GM12878 (cell line): ENCODE measurements around the gene ADGRG1. TPM values are rescaled to one million over a fixed set of nuclear protein-coding genes. Genes with fewer than 3 reads are reported as not detected.

Source experiments
- ATAC-seq: fragments of 200-7000 bp; cut with Tn5 transposase; 3 replicates; pipeline ENCODE4 v1.9.1; 2020; ENCODE audit warnings: mild to moderate bottlenecking, moderate library complexity
- BruUV-seq: library from RNA; stranded (reverse); fragments of 400-500 nt; replicated peaks from 2 replicates; lab custom pipeline; 2021; lab: Mats Ljungman, UMichigan
- CTCF ChIA-PET: fragments of 300-600 bp; sonication (Branson Sonifier 250); formaldehyde crosslinking; extraction: SDS; loops from one replicate; lab custom pipeline; 2021; ENCODE audit warnings: inconsistent platforms; lab: Yijun Ruan, JAX
- POLR2A ChIA-PET: fragments of 350-600 bp; formaldehyde crosslinking; extraction: SDS; loops from one replicate; lab custom pipeline; 2021; ENCODE audit warnings: inconsistent platforms; lab: Charles Lee
- RAD21 ChIA-PET: fragments of 300-600 bp; sonication (Branson Sonifier 250); formaldehyde crosslinking; loops from one replicate; lab custom pipeline; 2023; ENCODE audit warnings: antibody characterized with exemption; ENCODE audit not compliant: unreplicated experiment; lab: Charles Lee
- SMC1A ChIA-PET: fragments of 300-600 bp; sonication (Branson Sonifier 250); formaldehyde crosslinking; loops from one replicate; lab custom pipeline; 2023; ENCODE audit not compliant: unreplicated experiment, uncharacterized antibody; lab: Charles Lee
- DNase-seq: peaks from one replicate; pipeline ENCODE4 v3.0.0-alpha.2; 2011; ENCODE audit warnings: low read depth, low spot score
- FAIRE-seq: peaks from 3 replicates; lab custom pipeline; 2011; peaks lifted over from hg19 to GRCh38; lab: Jason Lieb, UNC
- H2AFZ ChIP-seq: 2 replicates; pipeline ENCODE4 v1.6.0; 2011; ENCODE audit warnings: low read depth, low read length, control low read depth; ENCODE audit not compliant: control insufficient read depth
- H3K27ac ChIP-seq: 2 replicates; pipeline ENCODE4 v1.5.1; 2011; ENCODE audit warnings: control low read depth; ENCODE audit not compliant: control insufficient read depth, insufficient read depth
- H3K27me3 ChIP-seq, 2 experiments: replicated peaks in 1 of 2; 2 replicates each; pipeline versions ENCODE4 v1.6.0 to v1.6.1; 2011; ENCODE audit warnings: low read length in 1 of 2; ENCODE audit not compliant: control insufficient read depth in 2 of 2, insufficient read depth in 2 of 2
- H3K36me3 ChIP-seq, 2 experiments: 2 replicates each; pipeline ENCODE4 v1.5.1; 2011; ENCODE audit warnings: low read length in 1 of 2; ENCODE audit not compliant: control insufficient read depth in 2 of 2, insufficient read depth in 2 of 2
- H3K4me1 ChIP-seq: 2 replicates; pipeline ENCODE4 v1.6.1; 2011; ENCODE audit warnings: mild to moderate bottlenecking, low read length, moderate library complexity, mixed read lengths; ENCODE audit not compliant: control insufficient read depth, insufficient read depth
- H3K4me2 ChIP-seq: 2 replicates; pipeline ENCODE4 v1.6.0; 2011; ENCODE audit warnings: control low read depth; ENCODE audit not compliant: control insufficient read depth, insufficient read depth
- H3K4me3 ChIP-seq: fragments of 200-600 bp; sonication (generic); 2 replicates; pipeline ENCODE4 v1.5.1; 2016
- H3K79me2 ChIP-seq: 2 replicates; pipeline ENCODE4 v1.6.0; 2011; ENCODE audit warnings: low read length; ENCODE audit not compliant: control insufficient read depth, insufficient read depth
- H3K9ac ChIP-seq: 2 replicates; pipeline ENCODE4 v1.8.0; 2011; ENCODE audit warnings: low read length, control low read depth, mixed read lengths; ENCODE audit not compliant: control insufficient read depth, insufficient read depth
- H3K9me3 ChIP-seq: replicated peaks from 3 replicates; pipeline ENCODE4 v1.5.1; 2011; ENCODE audit warnings: mild to moderate bottlenecking, low read length; ENCODE audit not compliant: control insufficient read depth, insufficient read depth
- H4K20me1 ChIP-seq: 2 replicates; pipeline ENCODE4 v1.6.0; 2011; ENCODE audit not compliant: control insufficient read depth, insufficient read depth
- CREM ChIP-seq: IDR thresholded peaks from 2 replicates; pipeline ENCODE4 v1.6.1; 2014; ENCODE audit warnings: antibody characterized with exemption, low read depth
- E2F4 ChIP-seq: IDR thresholded peaks from 2 replicates; pipeline ENCODE4 v1.6.1; 2012; ENCODE audit warnings: low read depth, low read length, improper control_type of control experiment
- ETV6 ChIP-seq, 2 experiments: fragments of 450-650 bp in 1 of 2; IDR thresholded peaks in 1 of 2; conservative IDR thresholded peaks in 1 of 2; 2 replicates each; pipeline ENCODE4 v1.6.1; 2014; ENCODE audit warnings: antibody characterized with exemption in 1 of 2, borderline replicate concordance in 1 of 2, low read depth in 1 of 2, mild to moderate bottlenecking in 1 of 2, moderate library complexity in 1 of 2
- KLF5 ChIP-seq: fragments of 450-650 bp; IDR thresholded peaks from 2 replicates; pipeline ENCODE4 v1.6.1; 2014; ENCODE audit warnings: mild to moderate bottlenecking; ENCODE audit not compliant: partially characterized antibody
- NR2F1 ChIP-seq: fragments of 450-650 bp; conservative IDR thresholded peaks from 2 replicates; pipeline ENCODE4 v1.6.1; 2017; ENCODE audit warnings: mild to moderate bottlenecking
- RAD21 ChIP-seq: IDR thresholded peaks from 2 replicates; pipeline ENCODE4 v1.6.1; 2011; ENCODE audit warnings: mild to moderate bottlenecking, low read depth, low read length, moderate library complexity; ENCODE audit not compliant: insufficient read depth
- RUNX3 ChIP-seq: IDR thresholded peaks from 2 replicates; pipeline ENCODE4 v1.6.1; 2012; ENCODE audit warnings: low read length, inconsistent platforms
- TCF7 ChIP-seq: IDR thresholded peaks from 2 replicates; pipeline ENCODE4 v1.6.1; 2014; ENCODE audit warnings: antibody characterized with exemption, borderline replicate concordance
- WGBS: methylation state at CpG from one replicate; pipeline ENCODE4 v1.1.6; 2016; ENCODE audit warnings: low lambda C conversion rate; ENCODE audit not compliant: insufficient replicate concordance, insufficient coverage; ENCODE audit errors: missing lambda C conversion rate; 5-methylcytosine and 5-hydroxymethylcytosine counted together
- in situ Hi-C: fragments of 300-500 bp; cut with MboI; formaldehyde crosslinking; loops from 9 replicates; pipeline ENCODE4 v1.14.3; 2018; ENCODE audit warnings: mixed read lengths
- intact Hi-C: fragments of 100-400 bp; cut with micrococcal nuclease; formaldehyde crosslinking; loops from one replicate; pipeline ENCODE4 v1.14.2; 2022; ENCODE audit not compliant: unreplicated experiment
- polyA plus RNA-seq, 11 experiments: library from polyadenylated mRNA; depleted of rRNA in 4 of 11; unstranded in 6 of 11; stranded (reverse) in 5 of 11; fragments of >200 nt; fragmentation: Nextera tagmentation in 4 of 11; fragmentation: Illumina TruSeq in 1 of 11; extraction: Ambion mirVana in 4 of 11; extraction: Trizol in 1 of 11; gene quantifications; 1 replicate in 1 of 11; 2 replicates in 10 of 11; pipeline versions ENCODE4 v1.2.1 to v1.2.3, GENCODE V29; 2011 to 2016; ENCODE audit warnings: inconsistent platforms in 2 of 11, missing spikeins in 2 of 11, low read depth in 1 of 11
- total RNA-seq, 4 experiments: library from RNA; depleted of rRNA in 3 of 4; stranded (reverse); fragments of >200 nt in 3 of 4; fragmentation: Illumina TruSeq in 1 of 4; extraction: Trizol in 1 of 4; gene quantifications; 2 replicates each; pipeline versions ENCODE4 v1.2.1 to v1.2.3, GENCODE V29; 2013 to 2021
- TF ChIP-seq, protein P1 (sequence below): fragments of 450-650 bp; IDR thresholded peaks from 2 replicates; pipeline ENCODE4 v1.6.1; 2017; ENCODE audit warnings: mild to moderate bottlenecking

ADGRG1 gene
- total and polyA plus RNA-seq, 10 of the 15 experiments (the other 5 are each of a cell fraction or from before 2014, with no cell fraction given), result 0.07 to 2.0 (median 0.75) TPM

GRCh38 chr16:57660715-57661463, 32.5 kb downstream of the ADGRG1 start:
- Histone ChIP-seq H3K4me2 (no peak overlapping the region), H3K9me3 (no peaks in the 10 kb centered on the region), H3K36me3 (no peaks in the 10 kb centered on the region), H3K79me2 (no peaks in the 10 kb centered on the region), H2AFZ (no peak overlapping the region), H3K4me3 (no peak overlapping the region), H4K20me1 (no peaks in the 10 kb centered on the region), H3K4me1 (no peaks in the 10 kb centered on the region), H3K27me3 (no peaks in the 10 kb centered on the region; a peak in 1 of 4 replicates), H3K9ac (no peak overlapping the region), H3K27ac (no peak overlapping the region)
- ChIA-PET SMC1A (no interaction called here), RAD21 (no interaction called here), CTCF (no interaction called here), POLR2A (no interaction called here)
- TF ChIP-seq, protein P1, sequence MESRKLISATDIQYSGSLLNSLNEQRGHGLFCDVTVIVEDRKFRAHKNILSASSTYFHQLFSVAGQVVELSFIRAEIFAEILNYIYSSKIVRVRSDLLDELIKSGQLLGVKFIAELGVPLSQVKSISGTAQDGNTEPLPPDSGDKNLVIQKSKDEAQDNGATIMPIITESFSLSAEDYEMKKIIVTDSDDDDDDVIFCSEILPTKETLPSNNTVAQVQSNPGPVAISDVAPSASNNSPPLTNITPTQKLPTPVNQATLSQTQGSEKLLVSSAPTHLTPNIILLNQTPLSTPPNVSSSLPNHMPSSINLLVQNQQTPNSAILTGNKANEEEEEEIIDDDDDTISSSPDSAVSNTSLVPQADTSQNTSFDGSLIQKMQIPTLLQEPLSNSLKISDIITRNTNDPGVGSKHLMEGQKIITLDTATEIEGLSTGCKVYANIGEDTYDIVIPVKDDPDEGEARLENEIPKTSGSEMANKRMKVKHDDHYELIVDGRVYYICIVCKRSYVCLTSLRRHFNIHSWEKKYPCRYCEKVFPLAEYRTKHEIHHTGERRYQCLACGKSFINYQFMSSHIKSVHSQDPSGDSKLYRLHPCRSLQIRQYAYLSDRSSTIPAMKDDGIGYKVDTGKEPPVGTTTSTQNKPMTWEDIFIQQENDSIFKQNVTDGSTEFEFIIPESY, result no peak
- peak; percentile 26; the same call in 1 of the 2 replicates for TF ChIP-seq RAD21
- FAIRE-seq (no peak), DNase-seq (no peak), ATAC-seq (no peak; the same call in 2 of the 3 replicates)
- 10% methylated on average over 11 of the region's 11 CpGs for WGBS
- no TSS peak for BruUV-seq
- in situ Hi-C loops, result no loop called here
- intact Hi-C loops, result no loop called here

GRCh38 chr16:57661510-57661909, 33.1 kb downstream of the ADGRG1 start:
- ChIA-PET SMC1A (no interaction called here), POLR2A (no interaction called here), CTCF (no interaction called here), RAD21 (no interaction called here)
- FAIRE-seq, result no peak
- Histone ChIP-seq H3K4me1 (no peaks in the 10 kb centered on the region), H3K27me3 (no peaks in the 10 kb centered on the region; a peak in 1 of 4 replicates), H3K27ac (no peak overlapping the region), H2AFZ (no peak overlapping the region), H3K79me2 (no peaks in the 10 kb centered on the region), H3K9me3 (no peaks in the 10 kb centered on the region), H3K4me2 (no peak overlapping the region), H3K36me3 (no peaks in the 10 kb centered on the region), H3K9ac (no peak overlapping the region), H4K20me1 (no peaks in the 10 kb centered on the region), H3K4me3 (no peak overlapping the region)
- ATAC-seq, result no peak
- intact Hi-C loops (no loop called here), in situ Hi-C loops (no loop called here)
- BruUV-seq, result no TSS peak
- DNase-seq, result no peak
- 44% methylated on average over 7 of the region's 7 CpGs for WGBS
- no peak for TF ChIP-seq TCF7
- TF ChIP-seq ETV6 (conservative IDR thresholded peaks at IDR 0.05 in 1 of 2, IDR thresholded peaks at IDR 0.05 in 1 of 2; ENCODE audit: borderline replicate concordance in 1 of 2, low read depth in 1 of 2), result no peak
- TF ChIP-seq CREM, result no peak
- TF ChIP-seq RUNX3, result no peak
- TF ChIP-seq KLF5, result no peak
- TF ChIP-seq NR2F1, result no peak
- TF ChIP-seq E2F4, result no peak
